ENCODE data around the gene RPS25.

The RPS25 gene

GRCh38 chr11:119018074-119018938, at the start of gene RPS25, which contains the start of gene TRAPPC4:
Gene RPS25, minus strand, starts transcription at chr11:119018343. Its CDS starts 59 bp downstream, at chr11:119018284.
Gene TRAPPC4, plus strand, starts transcription at chr11:119018766. Its CDS starts 30 bp downstream, at chr11:119018796.
- DNase-seq, result peak; percentile 97 to 100 (median 98)
- intact Hi-C loops (cut with DNase I), result loop anchor here (1.0 to 5.0 kb wide), 2 partner anchors 20 to 39 kb away; partner anchors contain the start of genes CENATAC and HYOU1

- DNase-seq, result peak; percentile 95 to 99 (median 98)
- intact Hi-C loops (cut with DNase I), result loop anchor here (1.0 kb wide), 1 partner anchor 18 kb away; no protein-coding TSS in a partner anchor
These were observed 49.5 kb upstream of the RPS25 start, which contains the start of gene VPS11 for GRCh38 chr11:119067371-119068222. Gene VPS11, plus strand, starts transcription at chr11:119067818. Its CDS starts 6 bp downstream, at chr11:119067824.

GRCh38 chr11:119065369-119065768, 47.2 kb upstream of the RPS25 start:
- DNase-seq, result peak in 2 of 10 donors; percentile 5 to 56
- intact Hi-C loops (cut with DNase I), result no loop called here

- peak in 1 of 10 donors; percentile 29 for DNase-seq
- intact Hi-C loops (cut with DNase I), result no loop called here
These were observed 44.6 kb upstream of the RPS25 start for GRCh38 chr11:119062779-119063178.

- DNase-seq, result peak in 2 of 10 donors; percentile 4 to 24
- intact Hi-C loops (cut with DNase I), result no loop called here
These were observed 43.1 kb upstream of the RPS25 start for GRCh38 chr11:119061256-119061655.

GRCh38 chr11:119059128-119059527, 41.0 kb upstream of the RPS25 start:
- intact Hi-C loops (cut with DNase I), result loop anchor here (5.0 kb wide), 1 partner anchor 42 kb away; the partner anchor contains the start of genes RPS25 and TRAPPC4

GRCh38 chr11:119057000-119057769, 39.0 kb upstream of the RPS25 start, which contains the start of gene HYOU1:
Gene HYOU1, minus strand, starts transcription at chr11:119057205. Its CDS starts 1,045 bp downstream, at chr11:119056160.
- intact Hi-C loops (cut with DNase I), result loop anchor here (2.0 to 5.0 kb wide), 3 partner anchors 26 to 40 kb away; partner anchors contain the start of genes RPS25, SLC37A4 and TRAPPC4
- peak; percentile 93 to 99 (median 96) for DNase-seq

More at GRCh38 chr11:119059128-119059527, 41.0 kb upstream of the RPS25 start:
- peak in 2 of 10 donors; percentile 29 to 50 for DNase-seq

- intact Hi-C loops (cut with DNase I), result loop anchor here (2.0 to 5.0 kb wide), 3 partner anchors 26 to 39 kb away; partner anchors contain the start of genes RPS25, SLC37A4 and TRAPPC4
- DNase-seq, result peak in 4 of 10 donors; percentile 3 to 87 (median 53)
These were observed 38.4 kb upstream of the RPS25 start for GRCh38 chr11:119056421-119056999.

GRCh38 chr11:119055901-119056300, 37.8 kb upstream of the RPS25 start:
- DNase-seq, result peak in 2 of 10 donors; percentile 9 to 59
- intact Hi-C loops (cut with DNase I), result loop anchor here (2.0 to 5.0 kb wide), 3 partner anchors 25 to 39 kb away; partner anchors contain the start of genes RPS25, SLC37A4 and TRAPPC4

GRCh38 chr11:119054418-119054817, 36.3 kb upstream of the RPS25 start:
- peak in 2 of 10 donors; percentile 24 to 34 for DNase-seq

GRCh38 chr11:119052163-119052814, 34.1 kb upstream of the RPS25 start:
- peak in 2 of 10 donors; percentile 49 to 67 for DNase-seq
- intact Hi-C loops (cut with DNase I), result no loop called here

More at GRCh38 chr11:119054418-119054817, 36.3 kb upstream of the RPS25 start:
- intact Hi-C loops (cut with DNase I), result no loop called here

- DNase-seq, result peak in 2 of 10 donors; percentile 51 to 52
- intact Hi-C loops (cut with DNase I), result no loop called here
These were observed 33.5 kb upstream of the RPS25 start for GRCh38 chr11:119051440-119052162.

GRCh38 chr11:119049081-119049480, 30.9 kb upstream of the RPS25 start:
- intact Hi-C loops (cut with DNase I), result no loop called here
- peak in 2 of 10 donors; percentile 29 to 59 for DNase-seq

- intact Hi-C loops (cut with DNase I), result no loop called here
- peak in 1 of 10 donors; percentile 52 for DNase-seq
These were observed 30.5 kb upstream of the RPS25 start for GRCh38 chr11:119048644-119049043.

GRCh38 chr11:119047205-119047604, 29.1 kb upstream of the RPS25 start:
- intact Hi-C loops (cut with DNase I), result no loop called here
- DNase-seq, result peak in 1 of 10 donors; percentile 20

- DNase-seq, result peak in 2 of 10 donors; percentile 31 to 53
- intact Hi-C loops (cut with DNase I), result no loop called here
These were observed 28.3 kb upstream of the RPS25 start for GRCh38 chr11:119046489-119046888.

- peak in 1 of 10 donors; percentile 12 for DNase-seq
- intact Hi-C loops (cut with DNase I), result no loop called here
These were observed 26.6 kb upstream of the RPS25 start for GRCh38 chr11:119044708-119045107.

All from posterior cingulate gyrus (tissue), 11 donors.